CD4-positive, CD25-positive, alpha-beta regulatory T cell (primary cell): ENCODE results near the gene ITPKB. TPM values are rescaled to one million over a fixed set of nuclear protein-coding genes. Genes with fewer than 3 reads are reported as not detected.

Experiments
- ATAC-seq, 2 donors: fragments of 150-1000 bp; cut with Tn5 transposase; one replicate each; pipeline ENCODE4 v1.10.0; 2021; ENCODE audit warnings: low read depth in 2 of 2, moderate number of reproducible peaks in 2 of 2, moderate library complexity in 1 of 2
- DNase-seq, 3 donors: peaks; one replicate each; pipeline versions ENCODE4 v3.0.0 to v3.0.0-alpha.2; 2012 to 2022; ENCODE audit warnings: mixed read lengths in 1 of 3
- H3K27ac ChIP-seq: one replicate; pipeline ENCODE4 v1.7.0; 2013; ENCODE audit warnings: mild to moderate bottlenecking, low read length; ENCODE audit not compliant: insufficient read depth, poor library complexity, severe bottlenecking
- H3K27me3 ChIP-seq: one replicate; pipeline ENCODE4 v1.7.0; 2013; ENCODE audit warnings: low read length; ENCODE audit not compliant: control insufficient read depth, insufficient read depth
- H3K36me3 ChIP-seq: one replicate; pipeline ENCODE4 v1.7.0; 2013; ENCODE audit warnings: mild to moderate bottlenecking, low read length, moderate library complexity; ENCODE audit not compliant: control insufficient read depth, insufficient read depth
- H3K4me1 ChIP-seq: 2 replicates; pipeline ENCODE4 v1.7.0; 2013; ENCODE audit warnings: mild to moderate bottlenecking, low read length; ENCODE audit not compliant: insufficient read depth, control insufficient read depth, poor library complexity, severe bottlenecking
- H3K4me3 ChIP-seq: one replicate; pipeline ENCODE4 v1.7.0; 2013; ENCODE audit warnings: low read depth, mild to moderate bottlenecking, low read length, moderate library complexity
- H3K9me3 ChIP-seq, 2 experiments: 1 replicate in 1 of 2; 2 replicates in 1 of 2; pipeline ENCODE4 v1.7.0; 2013; ENCODE audit warnings: low read length in 2 of 2, mild to moderate bottlenecking in 1 of 2, moderate library complexity in 1 of 2; ENCODE audit not compliant: control insufficient read depth in 2 of 2
- H3K27ac Mint-ChIP-seq, 3 donors: one replicate each; pipeline ENCODE4 v1.8.0; 2020 to 2022; ENCODE audit warnings: mild to moderate bottlenecking in 3 of 3, mixed read lengths in 3 of 3, moderate library complexity in 2 of 3
- H3K27me3 Mint-ChIP-seq: one replicate; pipeline ENCODE4 v1.8.0; 2022; ENCODE audit warnings: mild to moderate bottlenecking, mixed read lengths
- H3K36me3 Mint-ChIP-seq: one replicate; pipeline ENCODE4 v1.8.0; 2020; ENCODE audit warnings: mixed read lengths
- H3K4me1 Mint-ChIP-seq, 4 donors: one replicate each; pipeline ENCODE4 v1.8.0; 2020 to 2022; ENCODE audit warnings: mixed read lengths in 4 of 4, mild to moderate bottlenecking in 1 of 4
- H3K4me3 Mint-ChIP-seq, 4 donors: one replicate each; pipeline ENCODE4 v1.8.0; 2020 to 2022; ENCODE audit warnings: mild to moderate bottlenecking in 4 of 4, mixed read lengths in 4 of 4, moderate library complexity in 3 of 4
- H3K9me3 Mint-ChIP-seq, 7 donors: one replicate each; pipeline ENCODE4 v1.8.0; 2020 to 2022; ENCODE audit warnings: mixed read lengths in 7 of 7, mild to moderate bottlenecking in 3 of 7, moderate library complexity in 2 of 7
- polyA plus RNA-seq, 4 donors: library from polyadenylated mRNA; unstranded; fragments of 300-500 nt; fragmentation: Illumina TruSeq; gene quantifications; one replicate each; pipeline ENCODE4 v1.2.3, GENCODE V29; 2021
- total RNA-seq: library from RNA; stranded (reverse); gene quantifications from one replicate; pipeline ENCODE4 v1.2.3, GENCODE V29; 2022

The ITPKB gene
- total and polyA plus RNA-seq, 5 donors from 2014 or later = 38.5 to 216 (median 48.0) TPM

DNA sequence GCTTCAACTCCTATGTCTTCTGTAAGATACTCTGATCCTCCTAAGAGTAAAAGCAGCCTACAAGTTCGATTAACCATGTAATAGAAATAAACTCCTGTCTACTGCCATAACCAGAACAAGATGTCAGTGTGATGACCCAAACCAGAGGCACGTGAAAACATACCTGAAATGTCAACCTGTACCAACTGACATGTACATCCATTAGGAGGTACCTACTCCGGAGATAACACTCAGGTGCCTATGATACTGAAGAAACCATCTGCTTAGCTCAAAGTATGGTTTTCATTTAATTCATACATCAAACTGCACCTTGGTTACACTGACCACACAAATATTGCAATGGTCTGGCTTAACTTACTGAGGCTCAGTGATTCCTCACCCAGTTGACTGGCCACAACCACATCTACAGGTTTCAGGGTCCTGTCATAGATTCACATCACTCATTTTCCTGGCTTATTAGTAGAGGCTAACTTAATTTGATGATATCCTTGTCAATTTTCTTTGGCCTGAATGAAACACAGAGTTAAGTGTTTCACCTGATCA is 4.4 kb downstream of the ITPKB start:
- Histone ChIP-seq H3K36me3 (peaks cover 24% of the 10 kb centered on the region), H3K4me3 (peak overlapping the region; percentile 92), H3K9me3 (no peaks in the 10 kb centered on the region), H3K27ac (peak overlapping the region; percentile 81), H3K27me3 (no peaks in the 10 kb centered on the region), H3K4me1 (peaks cover 64% of the 10 kb centered on the region)
- H3K4me1 Mint-ChIP-seq = peaks cover 29 to 65% (median 40%) of the 10 kb centered on the region in 4 donors
- DNase-seq (no peak), ATAC-seq (no peak)
- H3K36me3 Mint-ChIP-seq = peaks cover 48% of the 10 kb centered on the region
- H3K27me3 Mint-ChIP-seq = peaks cover 9% of the 10 kb centered on the region
- peak overlapping the region; percentile 91 to 100 (median 98) for H3K4me3 Mint-ChIP-seq
- peak overlapping the region; percentile 83 to 99 (median 93) for H3K27ac Mint-ChIP-seq
- peaks cover 0 to 4% (median 0%) of the 10 kb centered on the region in 7 donors for H3K9me3 Mint-ChIP-seq

DNA sequence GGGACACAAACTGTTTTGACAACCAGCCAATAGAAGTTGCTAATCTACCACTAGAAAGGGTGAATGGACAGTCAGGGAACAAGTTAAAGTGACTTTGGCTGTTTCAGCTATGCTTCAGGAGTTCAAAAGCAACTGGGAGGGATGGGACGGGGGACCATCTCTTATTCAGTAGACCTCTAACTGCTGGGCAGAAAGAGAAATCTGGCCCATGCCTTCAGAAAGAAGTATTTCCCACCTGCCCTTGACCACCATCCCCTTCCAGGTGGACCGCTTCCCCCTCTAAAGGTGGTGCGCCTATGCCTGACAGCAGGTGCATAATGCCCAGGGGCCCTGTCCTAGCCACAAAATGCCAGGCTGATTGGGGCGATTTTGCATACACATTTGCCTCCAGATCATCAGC is 5.2 kb downstream of the ITPKB start:
- peak overlapping the region; percentile 91 to 100 (median 98) for H3K4me3 Mint-ChIP-seq

DNA sequence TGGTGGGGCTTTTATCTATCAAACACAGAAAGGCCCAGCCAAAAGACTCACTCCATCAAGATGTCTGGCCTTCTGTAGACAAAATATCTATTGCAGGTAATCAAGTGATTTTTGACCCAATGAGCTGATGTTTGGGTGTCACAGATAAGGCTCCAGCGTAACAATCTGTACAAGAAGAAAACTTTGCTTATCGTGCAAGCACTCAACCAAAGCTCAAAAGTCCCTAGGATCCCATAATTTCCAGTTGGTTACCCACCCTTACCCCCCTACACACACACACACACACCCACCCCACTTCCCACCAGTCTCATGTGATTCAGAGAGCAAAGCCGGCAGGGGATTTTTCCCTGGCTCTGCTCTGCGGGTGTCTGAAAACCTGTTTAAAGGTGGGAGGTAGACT is 5.8 kb downstream of the ITPKB start:
- H3K4me1 ChIP-seq = peaks cover 75% of the 10 kb centered on the region
- H3K27me3 ChIP-seq = no peaks in the 10 kb centered on the region
- H3K27ac ChIP-seq = peak overlapping the region; percentile 79
- no peaks in the 10 kb centered on the region for H3K9me3 ChIP-seq
- Mint-ChIP-seq H3K36me3 (peaks cover 57% of the 10 kb centered on the region), H3K27me3 (no peaks in the 10 kb centered on the region), H3K4me1 (peaks cover 25 to 75% (median 45%) of the 10 kb centered on the region in 4 donors), H3K9me3 (no peaks in the 10 kb centered on the region), H3K4me3 (peak overlapping the region; percentile 91 to 100 (median 98)), H3K27ac (peak overlapping the region; percentile 83 to 99 (median 93))
- no peak for ATAC-seq
- DNase-seq = no peak
- H3K4me3 ChIP-seq = peak overlapping the region; percentile 92
- H3K36me3 ChIP-seq = peaks cover 30% of the 10 kb centered on the region

More for the DNA sequence above, 5.2 kb downstream of the ITPKB start:
- H3K4me1 Mint-ChIP-seq = peaks cover 21 to 69% (median 39%) of the 10 kb centered on the region in 4 donors
- H3K9me3 Mint-ChIP-seq = peaks cover 0 to under 1% (median 0%) of the 10 kb centered on the region in 7 donors
- H3K36me3 Mint-ChIP-seq = peaks cover 51% of the 10 kb centered on the region
- Histone ChIP-seq H3K27me3 (no peaks in the 10 kb centered on the region), H3K9me3 (no peaks in the 10 kb centered on the region), H3K4me3 (peak overlapping the region; percentile 92), H3K27ac (peak overlapping the region; percentile 79), H3K4me1 (peaks cover 69% of the 10 kb centered on the region), H3K36me3 (peaks cover 25% of the 10 kb centered on the region)
- no peak for DNase-seq
- H3K27me3 Mint-ChIP-seq = peaks cover under 1% of the 10 kb centered on the region
- H3K27ac Mint-ChIP-seq = peak overlapping the region; percentile 83 to 99 (median 93)
- ATAC-seq = no peak

DNA sequence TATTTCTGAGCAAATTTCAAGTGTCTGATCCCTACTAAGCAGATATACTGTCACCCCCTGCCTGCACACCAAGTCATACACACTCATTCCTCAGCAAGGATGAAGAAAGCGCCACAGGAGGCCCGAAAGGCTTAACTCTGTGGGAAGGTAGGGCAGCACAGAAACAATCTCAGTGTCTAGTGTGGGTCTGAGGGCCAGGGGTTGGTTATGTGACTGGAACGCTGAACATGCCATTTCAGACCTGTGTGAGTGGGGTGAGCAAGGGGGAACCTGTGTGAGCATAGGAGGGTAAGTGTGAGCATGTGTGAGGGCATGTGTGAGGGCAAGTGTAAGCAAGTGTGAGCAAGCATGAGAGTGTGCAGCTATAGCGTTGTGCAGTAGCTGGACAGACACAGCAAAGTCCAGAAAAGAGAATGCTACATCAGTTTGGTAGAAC is 6.2 kb downstream of the ITPKB start:
- peaks cover 34% of the 10 kb centered on the region for H3K36me3 ChIP-seq
- peak overlapping the region; percentile 83 to 99 (median 93) for H3K27ac Mint-ChIP-seq
- H3K4me1 Mint-ChIP-seq = peaks cover 30 to 79% (median 49%) of the 10 kb centered on the region in 4 donors
- peak overlapping the region; percentile 91 to 100 (median 98) for H3K4me3 Mint-ChIP-seq
- DNase-seq (no peak), ATAC-seq (no peak)
- no peaks in the 10 kb centered on the region for H3K27me3 ChIP-seq
- no peaks in the 10 kb centered on the region for H3K9me3 Mint-ChIP-seq
- no peaks in the 10 kb centered on the region for H3K27me3 Mint-ChIP-seq
- no peaks in the 10 kb centered on the region for H3K9me3 ChIP-seq
- H3K36me3 Mint-ChIP-seq = peaks cover 61% of the 10 kb centered on the region
- H3K27ac ChIP-seq = peak overlapping the region; percentile 79
- H3K4me1 ChIP-seq = peaks cover 79% of the 10 kb centered on the region
- peak overlapping the region; percentile 92 for H3K4me3 ChIP-seq

DNA sequence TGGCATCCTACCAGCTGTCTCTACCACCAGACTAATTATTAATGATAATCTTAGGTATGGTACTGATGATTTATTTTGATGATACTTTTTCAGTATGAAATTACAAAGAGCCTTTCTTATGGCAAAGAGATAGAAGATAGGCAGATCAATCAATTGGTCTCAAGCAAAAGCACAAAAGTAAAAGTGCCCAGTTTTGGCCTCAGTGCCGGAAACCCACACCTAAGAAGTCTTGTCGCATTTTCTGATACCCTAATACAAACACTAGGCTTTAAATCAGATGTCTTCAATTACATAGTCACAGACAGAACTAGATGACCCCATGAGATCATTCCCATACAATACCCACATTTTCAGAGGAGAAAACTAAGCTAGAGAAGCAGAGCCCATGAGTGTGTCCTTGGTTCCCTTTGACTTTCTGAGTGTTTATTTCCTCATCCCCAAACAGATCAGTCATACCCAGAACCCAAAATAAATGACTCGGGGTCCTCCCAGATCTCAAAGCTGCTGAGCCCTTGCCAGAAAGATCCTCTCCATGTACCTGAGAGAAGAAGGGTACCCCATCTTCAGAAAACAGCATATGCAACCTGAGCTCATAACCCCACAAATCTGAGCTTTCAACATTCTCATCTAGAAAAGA is 7.7 kb downstream of the ITPKB start:
- Mint-ChIP-seq H3K27ac (peak overlapping the region; percentile 83 to 99 (median 93)), H3K9me3 (peaks cover 0 to 2% (median 0%) of the 10 kb centered on the region in 7 donors), H3K36me3 (peaks cover 74% of the 10 kb centered on the region), H3K4me1 (peaks cover 42 to 94% (median 63%) of the 10 kb centered on the region in 4 donors), H3K27me3 (no peaks in the 10 kb centered on the region), H3K4me3 (peak overlapping the region; percentile 91 to 100 (median 98))
- H3K36me3 ChIP-seq = peaks cover 34% of the 10 kb centered on the region
- no peaks in the 10 kb centered on the region for H3K9me3 ChIP-seq
- H3K4me3 ChIP-seq = peak overlapping the region; percentile 92
- ATAC-seq (no peak), DNase-seq (peak in 1 of 3 donors; percentile 57)
- peaks cover 89% of the 10 kb centered on the region for H3K4me1 ChIP-seq
- H3K27ac ChIP-seq = peak overlapping the region; percentile 79
- H3K27me3 ChIP-seq = no peaks in the 10 kb centered on the region

DNA sequence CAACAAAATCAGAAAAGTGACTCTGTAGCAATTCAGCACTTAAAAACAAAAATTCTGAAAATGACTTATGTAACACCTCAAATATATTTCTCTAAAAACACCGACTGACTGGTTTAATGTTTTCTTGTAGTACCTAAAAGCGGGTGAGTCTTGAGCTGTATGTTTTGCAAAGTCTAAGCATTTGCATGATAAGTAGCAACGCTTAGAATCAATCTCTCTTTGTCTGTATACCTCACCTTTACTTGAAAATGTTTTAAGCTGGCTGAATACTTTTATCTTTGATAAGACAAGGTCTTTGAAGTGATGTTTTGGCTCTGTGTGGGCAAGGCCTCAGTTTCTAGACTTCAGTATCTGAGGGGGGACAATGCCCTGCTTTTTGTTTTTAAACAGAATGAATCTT is 8.2 kb downstream of the ITPKB start:
- Mint-ChIP-seq H3K9me3 (peaks cover 0 to 2% (median 0%) of the 10 kb centered on the region in 7 donors), H3K36me3 (peaks cover 75% of the 10 kb centered on the region), H3K27ac (peak overlapping the region; percentile 83 to 99 (median 93)), H3K27me3 (no peaks in the 10 kb centered on the region), H3K4me1 (peaks cover 46 to 97% (median 68%) of the 10 kb centered on the region in 4 donors), H3K4me3 (peak overlapping the region; percentile 91 to 100 (median 98))
- H3K9me3 ChIP-seq = no peaks in the 10 kb centered on the region
- peak in 1 of 2 donors; percentile 30 for ATAC-seq
- peaks cover 37% of the 10 kb centered on the region for H3K36me3 ChIP-seq
- peaks cover 89% of the 10 kb centered on the region for H3K4me1 ChIP-seq
- peak overlapping the region; percentile 79 for H3K27ac ChIP-seq
- peak in 1 of 3 donors; percentile 49 for DNase-seq
- H3K4me3 ChIP-seq = peak overlapping the region; percentile 92
- no peaks in the 10 kb centered on the region for H3K27me3 ChIP-seq

DNA sequence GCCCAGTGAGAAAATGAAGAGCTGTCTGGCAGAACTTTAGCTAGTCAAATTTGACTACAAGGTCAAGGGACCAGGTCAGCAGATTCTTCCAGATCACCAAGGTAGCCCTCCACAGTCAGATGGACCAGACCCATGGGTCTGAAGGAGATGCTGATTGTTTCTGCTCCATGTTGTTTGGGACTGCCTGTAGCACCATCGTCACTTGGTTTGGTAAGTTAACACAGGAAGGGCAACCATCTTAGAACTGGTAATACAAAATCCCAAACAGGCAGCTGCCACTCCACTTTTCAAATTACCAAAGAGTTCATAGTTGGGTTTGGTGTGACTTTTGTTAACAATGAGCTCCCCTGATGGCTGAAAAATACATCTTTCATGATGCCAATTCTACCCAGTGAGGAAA is 9.0 kb downstream of the ITPKB start:
- DNase-seq = no peak
- H3K36me3 ChIP-seq = peaks cover 36% of the 10 kb centered on the region
- no peaks in the 10 kb centered on the region for H3K27me3 Mint-ChIP-seq
- peak overlapping the region; percentile 79 for H3K27ac ChIP-seq
- H3K4me3 Mint-ChIP-seq = peak overlapping the region; percentile 91 to 100 (median 98)
- peaks cover 0 to 2% (median 0%) of the 10 kb centered on the region in 7 donors for H3K9me3 Mint-ChIP-seq
- peak overlapping the region; percentile 92 for H3K4me3 ChIP-seq
- H3K9me3 ChIP-seq = no peaks in the 10 kb centered on the region
- ATAC-seq = no peak
- no peaks in the 10 kb centered on the region for H3K27me3 ChIP-seq
- peaks cover 89% of the 10 kb centered on the region for H3K4me1 ChIP-seq
- peak overlapping the region; percentile 83 to 99 (median 93) for H3K27ac Mint-ChIP-seq
- H3K36me3 Mint-ChIP-seq = peaks cover 75% of the 10 kb centered on the region
- H3K4me1 Mint-ChIP-seq = peaks cover 50 to 97% (median 73%) of the 10 kb centered on the region in 4 donors
